MM.1S (cell line): ENCODE measurements around the gene SEMA3C.

Source experiments
- CTCF ChIP-seq: fragments of 300-600 bp; sonication (generic); IDR thresholded peaks from 2 replicates; pipeline ENCODE4 v1.5.1; 2016; ENCODE audit warnings: antibody characterized with exemption, low read length, mixed read lengths
- EZH2 ChIP-seq: fragments of 300-600 bp; sonication (generic); optimal IDR thresholded peaks from 2 replicates; pipeline ENCODE3; 2017; ENCODE audit warnings: low read depth, mild to moderate bottlenecking, antibody characterized with exemption, low read length, mixed read lengths

DNA sequence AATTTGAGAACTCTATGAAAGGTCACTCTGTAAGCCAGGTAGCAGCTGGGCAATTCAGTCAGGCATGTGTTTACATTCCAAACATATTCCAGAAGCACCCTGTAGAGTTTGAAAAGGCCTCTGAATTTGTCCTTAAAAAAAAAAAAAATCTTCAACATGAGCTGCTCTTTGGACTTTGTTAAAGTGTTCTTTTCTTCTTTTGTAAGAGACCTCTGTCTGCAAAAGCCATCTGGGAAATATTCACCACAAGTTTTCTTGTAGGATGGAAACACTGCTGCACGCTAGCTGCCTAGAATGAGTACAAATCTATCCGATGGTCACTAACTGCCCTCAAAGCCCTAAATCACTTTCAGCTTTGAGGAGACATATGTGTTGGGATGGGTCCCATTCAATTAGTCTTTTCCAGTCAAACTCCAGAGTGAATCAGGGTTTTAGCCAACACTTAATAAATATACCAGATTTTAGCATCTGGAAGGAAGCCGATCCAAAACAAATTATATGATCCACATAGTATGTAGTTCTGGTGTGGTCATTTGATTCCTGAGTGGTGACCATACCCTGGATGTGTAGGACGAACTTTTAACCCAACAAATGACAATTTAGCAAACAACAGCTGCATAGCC, 194.5 kb downstream of the SEMA3C start:
- TF ChIP-seq CTCF = no peak
- TF ChIP-seq EZH2 = no peak
